Esophagus muscularis mucosa (tissue), 3 donors: ENCODE data around the gene GTF3C4.

ENCODE experiments used
- POLR2A ChIP-seq: fragments of 450-650 bp; IDR thresholded peaks from one replicate; pipeline ENCODE4 v1.6.1; 2017; ENCODE audit warnings: antibody characterized with exemption, moderate library complexity, mild to moderate bottlenecking, low read depth
- TF ChIP-seq, protein P1 (sequence below), 3 experiments: fragments of 200-600 bp in 2 of 3; fragments of 450-650 bp in 1 of 3; sonication (generic) in 2 of 3; IDR thresholded peaks; one replicate each; pipeline ENCODE4 v1.5.1; 2017 to 2019; ENCODE audit warnings: antibody characterized with exemption in 3 of 3, mild to moderate bottlenecking in 2 of 3, moderate library complexity in 1 of 3

DNA sequence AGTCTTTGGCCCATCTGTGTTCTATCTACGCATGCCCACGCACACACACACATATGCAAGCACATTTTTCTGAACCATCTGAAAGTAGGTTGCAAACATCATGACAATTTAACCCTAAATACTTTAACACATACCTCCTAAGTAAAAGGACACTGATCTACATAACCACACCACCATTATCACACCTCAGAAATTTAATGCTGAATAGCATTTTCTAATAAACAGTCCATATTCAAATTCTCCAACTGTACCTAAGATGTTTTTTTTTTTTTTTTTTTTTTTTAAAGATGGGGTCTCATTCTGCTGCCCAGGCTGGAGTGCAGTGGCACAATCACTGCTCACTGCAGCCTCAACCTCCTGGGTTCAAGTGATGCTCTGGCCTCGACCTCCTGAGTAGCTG is 35.9 kb upstream of the GTF3C4 start:
- no peak for TF ChIP-seq POLR2A
- TF ChIP-seq, protein P1, sequence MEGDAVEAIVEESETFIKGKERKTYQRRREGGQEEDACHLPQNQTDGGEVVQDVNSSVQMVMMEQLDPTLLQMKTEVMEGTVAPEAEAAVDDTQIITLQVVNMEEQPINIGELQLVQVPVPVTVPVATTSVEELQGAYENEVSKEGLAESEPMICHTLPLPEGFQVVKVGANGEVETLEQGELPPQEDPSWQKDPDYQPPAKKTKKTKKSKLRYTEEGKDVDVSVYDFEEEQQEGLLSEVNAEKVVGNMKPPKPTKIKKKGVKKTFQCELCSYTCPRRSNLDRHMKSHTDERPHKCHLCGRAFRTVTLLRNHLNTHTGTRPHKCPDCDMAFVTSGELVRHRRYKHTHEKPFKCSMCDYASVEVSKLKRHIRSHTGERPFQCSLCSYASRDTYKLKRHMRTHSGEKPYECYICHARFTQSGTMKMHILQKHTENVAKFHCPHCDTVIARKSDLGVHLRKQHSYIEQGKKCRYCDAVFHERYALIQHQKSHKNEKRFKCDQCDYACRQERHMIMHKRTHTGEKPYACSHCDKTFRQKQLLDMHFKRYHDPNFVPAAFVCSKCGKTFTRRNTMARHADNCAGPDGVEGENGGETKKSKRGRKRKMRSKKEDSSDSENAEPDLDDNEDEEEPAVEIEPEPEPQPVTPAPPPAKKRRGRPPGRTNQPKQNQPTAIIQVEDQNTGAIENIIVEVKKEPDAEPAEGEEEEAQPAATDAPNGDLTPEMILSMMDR (IDR thresholded peaks at IDR 0.05): no peak
